SKM-1 (cell line): ENCODE results near the gene C2CD5.
A peak's percentile ranks its signal among the peaks of the same experiment; 100 is the strongest.
"Not testable (repeated sequence)": the region's sequence is repeated elsewhere in the genome, so short reads cannot be mapped to it uniquely, and the experiment has no call there.

Experiments used
- DNase-seq: peaks from one replicate; lab custom pipeline; 2025; ENCODE audit not compliant: unreplicated experiment; lab: John Stamatoyannopoulos, UW

Gene C2CD5

DNA sequence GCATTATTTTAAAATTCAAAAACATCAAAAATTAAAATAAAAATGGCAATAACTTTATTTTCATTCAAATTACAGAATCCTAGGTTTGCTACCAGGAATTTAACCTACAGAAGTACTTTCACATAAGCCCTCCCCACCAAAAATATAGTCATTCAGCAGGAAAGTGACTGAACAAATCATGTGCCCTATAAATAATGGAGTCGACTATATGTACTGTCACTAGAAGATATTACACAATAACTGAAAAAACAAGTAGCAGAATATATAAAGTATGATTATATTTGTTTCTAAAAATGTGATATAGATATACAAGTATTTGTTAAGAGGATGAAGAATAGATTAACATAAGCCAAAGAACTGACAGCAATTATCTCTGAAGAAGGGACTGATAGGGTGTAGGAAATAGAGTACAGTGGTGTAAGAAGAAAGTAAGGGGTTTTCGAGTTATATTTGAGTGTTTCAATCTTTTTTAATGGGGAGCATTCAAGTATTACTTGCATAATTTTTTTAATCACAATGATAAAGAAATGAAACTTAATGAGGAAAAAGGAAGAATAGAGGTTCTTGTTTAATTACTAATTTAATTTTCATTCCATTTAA lies 7.9 kb downstream of the C2CD5 start:
- no peak for DNase-seq

DNA sequence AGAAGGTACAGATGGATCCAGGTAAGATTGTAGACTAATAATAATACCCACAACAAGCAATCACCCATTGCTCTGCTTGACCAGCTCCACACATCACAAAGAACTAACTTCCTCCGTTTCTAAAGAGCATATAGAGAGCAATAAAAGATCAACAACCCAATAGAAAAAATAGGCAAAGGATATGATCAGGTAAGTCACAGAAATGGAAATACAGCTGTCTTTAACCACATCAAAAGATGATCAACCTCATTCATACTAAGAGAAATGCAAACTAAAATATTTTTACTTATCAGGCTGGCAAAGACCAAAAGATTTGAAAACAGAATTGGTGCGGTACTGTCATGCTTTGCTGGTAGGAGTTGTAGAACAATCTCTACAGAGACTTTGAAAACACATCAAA lies 8.9 kb downstream of the C2CD5 start:
- DNase-seq, result no peak

DNA sequence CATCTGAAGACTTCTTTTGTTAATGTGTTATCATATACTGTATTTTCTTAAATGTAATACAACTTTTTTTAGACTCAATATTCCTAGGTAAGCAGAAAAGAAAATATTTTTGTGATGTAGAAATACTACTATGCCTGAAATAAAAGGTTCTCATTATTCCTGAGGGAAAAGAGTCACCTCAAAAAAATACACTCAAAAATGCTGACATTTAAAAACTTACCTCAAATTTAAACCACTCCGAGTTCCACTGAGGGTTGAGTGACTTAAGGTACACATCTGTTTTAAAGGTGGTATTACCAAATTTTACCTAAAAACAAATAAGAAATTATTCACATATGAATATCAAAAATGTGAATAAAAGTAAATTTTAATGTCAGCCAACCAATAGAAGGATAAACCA lies 9.3 kb downstream of the C2CD5 start:
- no peak for DNase-seq

DNA sequence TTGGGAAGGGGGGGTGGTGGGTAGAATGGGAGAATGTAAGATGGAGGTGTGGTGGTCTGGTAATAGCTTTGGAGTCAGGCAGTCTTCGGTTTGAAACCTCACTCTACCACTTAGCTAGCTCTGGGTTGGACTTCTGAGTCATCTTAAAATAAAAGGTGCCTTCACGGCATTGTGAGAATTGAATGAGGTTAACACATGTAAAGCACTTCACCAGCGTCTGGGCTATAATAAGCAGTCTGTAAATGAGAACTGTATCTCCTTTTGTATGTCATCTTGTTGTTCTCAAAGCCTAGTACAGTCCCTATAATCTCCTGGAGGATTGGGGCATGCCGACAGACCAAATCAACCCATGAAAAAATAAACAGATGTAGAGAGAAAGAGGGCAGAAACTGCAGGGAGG lies 11.2 kb downstream of the C2CD5 start:
- DNase-seq, result no peak

DNA sequence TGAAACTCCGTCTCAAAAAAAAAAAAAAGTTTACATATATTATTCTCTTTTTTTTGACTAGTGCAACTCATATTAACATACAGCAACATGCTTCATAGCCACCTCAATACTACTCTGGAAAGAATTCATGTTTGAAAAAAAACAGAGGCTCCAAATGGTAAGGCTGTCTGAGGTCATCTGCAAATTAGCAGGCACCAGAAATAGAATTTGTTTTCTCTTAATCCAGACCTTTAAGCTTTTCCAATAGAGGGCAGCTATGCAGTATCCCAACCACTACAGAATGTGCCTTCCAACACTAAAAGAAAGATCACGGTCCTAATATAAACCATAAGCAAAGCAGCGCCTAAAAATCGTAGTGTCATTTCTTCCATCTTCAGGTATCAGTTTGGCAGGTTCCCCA lies 12.0 kb downstream of the C2CD5 start:
- no peak for DNase-seq

DNA sequence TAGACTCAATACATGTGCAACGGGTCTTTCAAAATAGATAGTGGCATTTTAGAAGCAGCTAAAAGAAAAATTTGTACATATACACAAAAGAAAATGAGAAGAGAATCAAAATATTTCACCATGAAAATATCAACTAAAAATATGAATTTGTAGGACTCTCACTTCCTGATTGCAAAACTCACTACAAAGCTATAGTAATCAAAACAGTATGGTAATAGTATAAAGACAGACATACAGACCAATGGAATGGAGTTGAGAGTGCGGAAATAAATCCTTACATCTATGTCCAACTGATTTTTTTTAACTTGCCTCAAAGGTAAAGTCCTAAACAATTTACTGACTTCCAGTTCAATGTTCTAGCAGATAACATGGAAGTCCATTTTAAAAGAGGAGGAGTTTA lies 13.1 kb downstream of the C2CD5 start:
- no peak for DNase-seq

DNA sequence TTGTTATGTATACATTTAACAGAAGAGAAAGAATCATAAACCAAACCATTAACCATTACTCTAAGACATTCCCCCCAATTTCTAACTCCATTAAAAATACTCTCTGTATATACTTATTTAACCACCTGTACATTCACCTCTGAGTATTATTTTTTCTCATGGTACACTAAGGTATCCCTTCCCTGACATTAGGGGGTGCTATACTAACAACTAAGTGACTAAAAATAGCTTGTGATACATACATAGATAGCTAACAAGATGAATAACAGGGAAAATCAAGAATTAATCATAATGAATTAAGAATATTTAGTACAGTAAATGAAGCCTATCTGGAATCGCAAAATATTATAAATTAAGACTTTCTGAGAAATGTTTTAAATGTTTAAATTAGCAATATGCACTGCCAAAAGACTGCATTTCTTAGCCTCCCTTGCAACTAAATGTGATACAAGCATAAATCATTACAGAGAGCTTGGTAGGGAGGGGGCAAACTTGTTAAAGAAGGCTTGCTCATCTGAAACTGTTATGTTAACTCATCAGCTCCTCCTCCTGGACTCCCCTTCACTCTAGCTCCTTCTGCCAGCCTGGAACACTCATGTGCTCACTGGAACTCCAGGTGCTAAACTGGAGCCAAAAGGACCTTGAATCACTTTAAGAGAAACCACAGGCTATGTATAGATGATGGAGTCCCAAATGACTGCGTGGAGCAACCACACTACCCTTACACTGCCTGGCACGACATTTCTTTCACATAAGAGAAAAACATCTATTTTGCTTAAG lies 14.9 kb downstream of the C2CD5 start:
- peak; percentile 1 for DNase-seq

DNA sequence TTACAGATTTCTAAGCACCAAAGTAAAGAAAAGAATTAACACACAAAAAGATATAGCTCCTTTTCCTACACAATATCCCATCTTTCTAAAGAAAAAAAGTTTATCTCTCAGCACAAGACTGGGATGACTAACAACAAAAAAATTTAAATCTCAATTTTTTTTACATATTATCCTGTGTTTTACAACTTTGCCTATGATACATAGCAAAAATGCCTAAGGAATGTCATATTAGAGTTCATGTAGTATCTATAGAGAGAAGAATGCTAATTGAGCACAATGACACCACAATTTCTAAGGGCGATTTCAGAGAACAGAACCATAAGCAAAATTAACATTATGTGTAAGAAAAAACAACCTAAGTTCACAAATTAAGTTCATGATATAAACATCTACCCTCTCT lies 16.3 kb downstream of the C2CD5 start:
- no peak for DNase-seq

DNA sequence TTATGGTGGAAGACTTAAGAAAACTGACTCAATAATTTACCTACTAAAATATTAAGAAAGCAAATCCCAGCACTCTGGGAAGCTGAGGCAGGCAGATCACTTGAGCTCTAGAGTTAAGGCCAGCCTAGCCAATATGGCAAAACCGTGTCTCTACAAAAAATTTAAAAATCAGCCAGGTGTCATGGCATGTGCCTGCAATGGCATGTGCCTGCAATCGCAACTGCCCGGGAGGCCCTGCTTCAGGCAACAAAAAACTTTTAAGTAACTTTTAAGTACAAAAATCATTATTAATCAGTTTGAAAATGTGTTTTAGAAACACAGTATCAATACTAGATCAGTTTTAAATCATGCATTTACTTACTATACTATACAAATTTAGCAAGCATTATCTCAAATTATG lies 17.5 kb downstream of the C2CD5 start:
- no peak for DNase-seq

DNA sequence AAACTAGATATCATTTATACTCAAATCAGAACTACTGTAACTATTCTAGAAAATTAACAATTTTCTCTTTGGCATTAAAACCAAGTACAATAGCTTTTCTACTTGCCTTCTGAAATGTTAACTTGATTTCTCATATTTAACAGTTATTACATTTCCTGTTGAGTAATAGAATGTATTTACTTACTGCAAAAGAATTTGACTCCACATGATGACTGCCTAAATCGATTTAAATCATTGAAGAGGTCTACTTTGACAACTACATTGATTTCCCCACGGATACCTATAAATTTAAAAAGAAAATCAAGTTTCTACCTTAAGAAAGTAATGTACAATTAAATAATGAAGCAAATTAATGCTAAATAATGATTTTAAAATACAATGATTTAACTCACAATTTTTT lies 18.9 kb downstream of the C2CD5 start:
- DNase-seq, result no peak

DNA sequence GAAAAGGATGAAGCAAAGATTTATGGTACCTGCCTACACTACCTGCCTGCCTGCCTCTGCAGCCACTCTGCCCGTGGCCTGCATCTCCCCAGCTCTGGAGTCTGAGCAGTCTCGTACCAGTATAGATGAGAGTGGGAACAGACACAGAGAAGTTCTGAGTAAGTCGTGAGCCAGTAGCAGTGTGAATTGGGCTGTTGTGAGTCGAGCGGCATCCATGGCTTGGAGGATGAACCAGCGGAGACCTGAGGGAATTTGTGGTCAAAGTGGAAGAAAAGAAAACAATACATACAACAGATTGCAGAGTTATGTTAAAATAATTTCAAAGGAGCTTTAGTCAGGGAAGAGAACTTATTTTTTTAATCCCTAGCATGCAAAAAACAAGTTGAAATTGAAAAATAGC lies 25.3 kb downstream of the C2CD5 start:
- DNase-seq, result no peak

DNA sequence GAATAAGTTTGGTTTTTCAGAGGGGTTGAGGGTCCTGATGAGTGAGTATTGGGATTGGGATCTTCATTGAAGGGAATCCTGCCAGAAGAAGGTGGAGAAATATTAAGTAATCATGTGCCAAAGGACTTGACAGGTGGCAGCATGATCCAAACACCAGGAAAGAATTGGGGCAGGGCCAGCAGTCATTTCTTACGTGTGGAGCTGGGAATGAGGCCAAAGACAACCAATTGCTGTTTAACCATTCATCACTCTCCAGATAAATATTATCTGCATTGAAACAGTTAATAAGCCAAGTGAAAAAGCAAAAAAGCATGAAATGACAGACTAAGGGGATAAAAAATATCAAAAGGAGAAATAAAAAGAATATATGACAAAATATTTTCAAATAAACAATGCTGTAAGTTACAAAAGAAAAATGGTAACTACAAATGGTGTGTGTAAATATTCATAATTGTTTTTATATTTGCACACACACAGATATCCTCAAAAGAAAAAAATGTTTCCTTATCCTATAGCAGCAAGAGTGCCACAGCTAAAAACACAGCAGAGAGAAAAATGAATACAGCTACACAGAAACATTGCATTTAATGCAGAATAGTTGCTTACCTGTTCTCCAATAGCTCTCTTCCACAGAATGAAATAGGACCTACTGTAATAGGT lies 26.2 kb downstream of the C2CD5 start:
- DNase-seq, result no peak

DNA sequence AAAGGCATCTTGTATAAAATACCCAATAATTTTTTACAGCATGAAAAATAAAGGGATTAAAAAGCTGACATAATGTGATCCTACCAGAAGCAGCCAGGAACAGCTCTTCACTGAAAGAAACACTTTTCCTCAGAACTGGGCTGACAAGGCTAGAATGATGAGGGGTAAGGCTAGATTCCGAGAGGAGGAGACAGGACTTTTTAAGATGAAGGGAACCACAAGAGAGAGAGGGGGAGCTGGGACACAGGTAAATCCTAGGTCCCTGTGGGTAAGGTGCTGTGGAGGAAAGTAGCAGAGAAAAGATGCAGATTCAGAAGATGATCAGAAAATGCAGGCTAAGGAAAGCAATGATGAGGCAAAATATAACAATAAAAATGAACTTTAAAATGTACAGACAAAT lies 29.5 kb downstream of the C2CD5 start:
- DNase-seq, result no peak

DNA sequence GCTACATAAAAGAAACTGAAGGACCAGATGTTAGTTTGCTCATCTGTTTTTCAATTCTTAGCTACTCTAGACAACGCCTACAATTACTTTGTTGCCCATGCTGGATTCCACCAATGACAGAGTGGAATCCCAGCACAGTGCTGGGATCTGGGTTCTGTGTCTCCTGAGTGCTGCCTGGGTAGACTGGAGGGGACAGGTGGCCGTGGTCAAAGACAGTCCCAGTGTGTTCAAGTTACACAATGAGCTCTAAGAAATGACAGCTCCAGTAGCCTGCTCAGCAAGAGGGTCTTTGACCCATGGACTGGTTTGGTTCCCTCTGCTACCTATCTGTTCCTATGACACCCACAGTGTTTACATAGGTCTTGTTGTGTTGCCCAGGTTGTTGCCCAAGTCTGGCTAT lies 38.5 kb downstream of the C2CD5 start:
- DNase-seq, result no peak

DNA sequence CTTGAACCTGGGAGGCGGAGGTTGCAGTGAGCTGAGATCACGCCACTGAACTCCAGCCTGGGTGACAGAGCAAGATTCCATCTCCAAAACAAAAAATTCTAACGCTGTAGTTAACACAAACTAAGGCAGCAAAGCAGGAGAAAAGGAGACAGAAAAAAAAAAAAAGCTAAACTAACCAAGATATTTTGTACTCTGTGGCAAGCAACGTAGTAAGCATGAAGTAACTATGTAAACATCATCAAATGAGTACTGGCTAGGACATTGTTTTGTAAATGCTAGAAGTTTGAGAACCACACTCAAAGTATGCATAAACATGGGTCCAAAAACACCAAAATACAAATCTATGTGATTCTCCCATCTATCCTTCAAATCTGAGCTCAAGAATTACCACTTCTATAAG lies 44.2 kb downstream of the C2CD5 start:
- no peak for DNase-seq

DNA sequence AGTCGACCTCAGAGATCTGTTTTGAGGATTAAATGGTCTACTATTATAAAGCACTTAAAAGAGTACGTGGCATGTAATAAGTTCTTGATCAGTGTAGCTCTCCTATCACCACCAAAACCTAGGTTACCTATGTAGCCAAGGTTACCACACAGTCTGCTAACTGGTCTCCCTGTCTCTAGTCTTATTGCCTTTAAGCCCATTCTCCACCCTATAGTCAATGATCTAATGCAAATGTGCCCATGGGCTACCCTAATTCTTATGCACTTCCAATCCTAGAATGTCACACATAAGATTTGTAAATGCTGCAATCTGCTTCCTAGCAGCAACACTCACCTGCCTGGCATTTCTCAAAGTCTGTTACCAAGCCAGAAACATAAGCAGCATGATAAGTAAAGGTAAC lies 44.9 kb downstream of the C2CD5 start:
- DNase-seq, result no peak

DNA sequence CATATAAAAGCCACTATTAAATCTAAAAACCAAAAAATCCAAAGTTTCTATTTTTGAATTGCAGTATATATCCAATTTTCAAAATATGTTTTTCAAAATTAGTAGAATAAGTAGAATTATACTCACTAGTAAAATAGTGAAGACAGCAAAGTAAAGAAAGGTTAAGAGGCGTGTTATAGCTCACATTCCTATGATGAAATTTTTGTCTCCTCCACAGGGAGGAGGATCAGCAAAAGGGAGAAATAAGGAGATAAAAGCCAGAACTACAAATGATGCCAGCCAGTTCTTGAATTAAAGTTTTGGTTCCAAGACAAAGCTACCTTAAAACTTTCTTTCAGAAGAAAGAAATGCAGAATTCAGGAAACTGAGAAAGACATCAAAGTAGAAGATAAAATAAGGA lies 50.0 kb downstream of the C2CD5 start:
- DNase-seq, result no peak

DNA sequence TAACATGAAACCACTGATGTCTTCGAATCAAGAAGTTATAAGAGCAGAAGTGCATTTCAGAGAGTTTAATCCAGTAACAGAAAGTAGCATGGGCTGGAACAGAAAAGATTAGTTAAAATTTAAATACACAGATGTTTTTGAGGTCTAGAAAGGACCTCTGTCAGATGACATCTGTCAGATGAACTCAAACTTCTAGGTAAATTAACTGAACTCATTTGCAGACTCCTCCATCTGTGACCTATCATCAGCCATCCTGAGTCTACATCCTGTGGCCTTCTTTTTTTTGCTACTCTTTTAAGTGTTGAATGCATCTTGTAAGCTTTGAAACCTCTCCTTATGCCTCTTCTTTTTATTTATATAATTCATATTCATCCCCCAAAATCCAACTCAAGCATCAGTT lies 53.3 kb downstream of the C2CD5 start:
- no peak for DNase-seq

DNA sequence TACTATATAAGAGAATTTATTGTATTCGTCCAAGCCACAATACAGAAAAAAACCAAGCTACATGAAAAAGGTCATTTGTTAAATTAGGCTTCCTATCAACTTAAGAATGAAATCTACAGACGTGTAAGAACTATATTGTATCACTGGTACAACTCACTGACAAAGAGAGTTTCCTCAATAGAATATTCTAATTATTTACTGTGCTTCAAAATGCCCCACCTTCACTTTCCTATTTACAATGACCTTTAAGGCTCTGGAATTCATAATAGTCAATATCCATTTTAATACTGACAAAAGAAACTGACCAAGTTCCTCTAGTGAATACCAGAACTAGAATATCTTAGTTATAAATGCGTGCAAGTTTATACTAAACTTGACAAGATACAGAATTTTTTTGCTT lies 55.9 kb downstream of the C2CD5 start:
- no peak for DNase-seq

DNA sequence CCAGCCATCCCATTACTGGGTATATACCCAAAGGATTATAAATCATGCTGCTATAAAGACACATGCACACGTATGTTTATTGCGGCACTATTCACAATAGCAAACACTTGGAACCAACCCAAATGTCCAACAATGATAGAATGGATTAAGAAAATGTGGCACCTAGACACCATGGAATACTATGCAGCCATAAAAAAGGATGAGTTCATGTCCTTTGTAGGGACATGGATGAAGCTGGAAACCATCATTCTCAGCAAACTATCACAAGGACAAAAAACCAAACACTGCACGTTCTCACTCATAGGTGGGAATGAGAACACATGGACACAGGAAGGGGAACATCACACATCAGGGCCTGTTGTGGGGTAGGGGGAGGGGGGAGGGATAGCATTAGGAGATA lies 56.7 kb downstream of the C2CD5 start:
- not testable (repeated sequence) for DNase-seq

DNA sequence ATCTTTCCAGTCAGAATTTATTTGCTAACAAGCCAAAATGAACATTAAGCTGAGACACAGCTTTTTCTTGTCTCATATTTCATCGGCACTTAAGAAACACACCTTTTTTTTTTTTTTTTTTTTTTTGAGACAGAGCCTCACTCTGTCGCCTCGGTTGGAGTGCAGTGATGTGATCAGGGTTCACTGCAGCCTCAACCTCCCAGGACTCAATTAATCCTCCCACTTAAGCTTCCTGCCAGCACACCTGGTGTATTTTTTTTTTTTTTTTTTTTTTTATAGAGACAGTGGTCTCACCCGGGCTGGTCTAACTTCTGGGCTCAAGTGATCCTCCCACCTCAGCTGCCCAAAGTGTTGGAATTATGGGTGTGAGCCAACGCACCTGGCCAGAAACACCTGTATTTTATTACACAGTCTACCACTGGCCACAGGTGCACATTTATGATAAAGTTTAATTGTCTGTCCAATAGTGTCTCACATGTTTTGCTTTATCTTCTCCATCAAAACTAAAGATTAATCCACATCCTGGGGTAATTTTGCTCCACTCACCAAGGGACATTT lies 62.7 kb downstream of the C2CD5 start:
- no peak for DNase-seq

DNA sequence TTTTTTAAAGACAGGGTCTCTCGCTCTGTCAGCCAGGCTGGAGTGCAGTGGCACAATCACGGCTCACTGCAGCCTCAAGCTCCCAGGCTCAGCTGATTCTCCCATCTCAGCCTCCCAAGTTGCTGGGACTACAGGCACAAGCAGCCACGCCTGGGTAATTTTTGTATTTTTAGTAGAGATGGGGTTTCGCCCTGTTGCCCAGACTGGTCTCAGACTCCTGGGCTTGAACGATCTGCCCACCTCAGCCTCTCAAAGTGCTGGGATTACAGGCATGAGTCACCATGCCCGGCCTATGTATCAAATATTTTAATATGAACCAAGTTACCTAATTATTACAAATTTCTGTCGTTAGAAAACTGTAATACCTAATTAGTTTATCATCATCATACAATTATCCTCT lies 63.5 kb downstream of the C2CD5 start:
- DNase-seq, result not testable (repeated sequence)
